Osteocyte (in vitro differentiated cells): ENCODE measurements around the gene MEX3D. TPM values are rescaled to one million over a fixed set of nuclear protein-coding genes. Genes with fewer than 3 reads are reported as not detected.

Source experiments
- DNase-seq: peaks from one replicate; pipeline ENCODE4 v3.0.0; 2021; ENCODE audit warnings: mixed read lengths; ENCODE audit not compliant: unreplicated experiment; ENCODE audit errors: extremely low spot score
- H3K27ac Mint-ChIP-seq: one replicate; pipeline ENCODE4 v1.8.0; 2021; ENCODE audit warnings: mild to moderate bottlenecking, mixed read lengths; ENCODE audit not compliant: unreplicated experiment
- H3K27me3 Mint-ChIP-seq: one replicate; pipeline ENCODE4 v1.8.0; 2021; ENCODE audit warnings: mixed read lengths; ENCODE audit not compliant: unreplicated experiment
- H3K36me3 Mint-ChIP-seq: one replicate; pipeline ENCODE4 v1.8.0; 2021; ENCODE audit warnings: mixed read lengths; ENCODE audit not compliant: unreplicated experiment
- H3K4me1 Mint-ChIP-seq: one replicate; pipeline ENCODE4 v1.8.0; 2021; ENCODE audit warnings: mixed read lengths; ENCODE audit not compliant: unreplicated experiment
- H3K4me3 Mint-ChIP-seq: one replicate; pipeline ENCODE4 v1.8.0; 2021; ENCODE audit warnings: mild to moderate bottlenecking, moderate library complexity, mixed read lengths; ENCODE audit not compliant: unreplicated experiment
- H3K9me3 Mint-ChIP-seq: one replicate; pipeline ENCODE4 v1.8.0; 2021; ENCODE audit warnings: mixed read lengths; ENCODE audit not compliant: unreplicated experiment
- total RNA-seq: library from RNA; stranded (reverse); gene quantifications from 2 replicates; pipeline ENCODE4 v1.2.1, GENCODE V29; 2021
- TF ChIP-seq, protein P1 (sequence below): fragments of 200-600 bp; sonication (generic); IDR thresholded peaks from 2 replicates; pipeline ENCODE4 v1.5.0; 2021; ENCODE audit warnings: antibody characterized with exemption, mild to moderate bottlenecking, moderate library complexity

Gene MEX3D
- total RNA-seq, 1 donor from 2014 or later: 65.5 TPM

DNA sequence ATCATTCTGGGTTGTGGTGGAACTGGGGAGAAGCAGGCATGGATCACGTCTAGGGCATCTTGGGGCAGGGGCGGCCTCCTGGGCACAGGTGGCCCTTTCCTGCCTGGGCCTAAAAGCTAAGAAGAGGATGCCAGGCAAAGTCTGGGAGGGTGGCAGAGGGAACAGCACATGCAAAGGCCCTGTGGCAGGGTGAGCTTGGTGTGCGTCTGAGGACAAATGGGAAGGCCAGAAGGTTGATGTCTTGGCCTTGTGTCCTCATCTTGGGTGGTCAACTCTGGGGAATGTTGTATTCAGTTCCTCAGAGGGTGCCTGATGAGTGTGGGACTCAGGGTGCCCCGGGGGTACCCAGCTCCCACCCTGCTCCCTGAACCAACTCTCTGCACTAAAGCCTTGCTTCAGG is 49.7 kb downstream of the MEX3D start:
- Mint-ChIP-seq H3K4me1 (peaks cover 2% of the 10 kb centered on the region), H3K9me3 (no peaks in the 10 kb centered on the region), H3K27ac (no peak overlapping the region), H3K27me3 (peaks cover 9% of the 10 kb centered on the region), H3K4me3 (no peak overlapping the region), H3K36me3 (no peaks in the 10 kb centered on the region)
- TF ChIP-seq, protein P1, sequence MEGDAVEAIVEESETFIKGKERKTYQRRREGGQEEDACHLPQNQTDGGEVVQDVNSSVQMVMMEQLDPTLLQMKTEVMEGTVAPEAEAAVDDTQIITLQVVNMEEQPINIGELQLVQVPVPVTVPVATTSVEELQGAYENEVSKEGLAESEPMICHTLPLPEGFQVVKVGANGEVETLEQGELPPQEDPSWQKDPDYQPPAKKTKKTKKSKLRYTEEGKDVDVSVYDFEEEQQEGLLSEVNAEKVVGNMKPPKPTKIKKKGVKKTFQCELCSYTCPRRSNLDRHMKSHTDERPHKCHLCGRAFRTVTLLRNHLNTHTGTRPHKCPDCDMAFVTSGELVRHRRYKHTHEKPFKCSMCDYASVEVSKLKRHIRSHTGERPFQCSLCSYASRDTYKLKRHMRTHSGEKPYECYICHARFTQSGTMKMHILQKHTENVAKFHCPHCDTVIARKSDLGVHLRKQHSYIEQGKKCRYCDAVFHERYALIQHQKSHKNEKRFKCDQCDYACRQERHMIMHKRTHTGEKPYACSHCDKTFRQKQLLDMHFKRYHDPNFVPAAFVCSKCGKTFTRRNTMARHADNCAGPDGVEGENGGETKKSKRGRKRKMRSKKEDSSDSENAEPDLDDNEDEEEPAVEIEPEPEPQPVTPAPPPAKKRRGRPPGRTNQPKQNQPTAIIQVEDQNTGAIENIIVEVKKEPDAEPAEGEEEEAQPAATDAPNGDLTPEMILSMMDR: no peak
- DNase-seq: no peak

DNA sequence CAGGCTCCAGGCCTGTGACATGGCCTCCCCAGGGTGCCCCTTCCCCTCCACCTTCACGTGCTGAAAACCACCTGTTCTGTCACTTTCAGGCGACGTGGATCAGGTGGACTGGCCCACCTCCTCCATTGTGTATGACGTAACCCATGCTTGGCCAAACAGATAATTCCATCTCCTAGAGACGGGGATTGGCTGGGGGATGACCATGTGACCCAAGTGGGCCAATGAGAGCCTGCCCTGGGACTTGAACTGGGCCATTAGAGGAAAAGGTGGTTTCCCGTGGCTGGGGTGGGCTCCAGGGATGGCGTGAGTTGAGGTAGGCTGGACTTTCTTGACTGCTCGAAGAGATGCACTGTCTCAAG is 51.8 kb downstream of the MEX3D start:
- no peak overlapping the region for H3K4me3 Mint-ChIP-seq
- no peaks in the 10 kb centered on the region for H3K9me3 Mint-ChIP-seq
- no peak for DNase-seq
- TF ChIP-seq, protein P1: no peak
- H3K4me1 Mint-ChIP-seq: peaks cover 9% of the 10 kb centered on the region
- peaks cover 3% of the 10 kb centered on the region for H3K27me3 Mint-ChIP-seq
- H3K27ac Mint-ChIP-seq: no peak overlapping the region
- no peaks in the 10 kb centered on the region for H3K36me3 Mint-ChIP-seq

DNA sequence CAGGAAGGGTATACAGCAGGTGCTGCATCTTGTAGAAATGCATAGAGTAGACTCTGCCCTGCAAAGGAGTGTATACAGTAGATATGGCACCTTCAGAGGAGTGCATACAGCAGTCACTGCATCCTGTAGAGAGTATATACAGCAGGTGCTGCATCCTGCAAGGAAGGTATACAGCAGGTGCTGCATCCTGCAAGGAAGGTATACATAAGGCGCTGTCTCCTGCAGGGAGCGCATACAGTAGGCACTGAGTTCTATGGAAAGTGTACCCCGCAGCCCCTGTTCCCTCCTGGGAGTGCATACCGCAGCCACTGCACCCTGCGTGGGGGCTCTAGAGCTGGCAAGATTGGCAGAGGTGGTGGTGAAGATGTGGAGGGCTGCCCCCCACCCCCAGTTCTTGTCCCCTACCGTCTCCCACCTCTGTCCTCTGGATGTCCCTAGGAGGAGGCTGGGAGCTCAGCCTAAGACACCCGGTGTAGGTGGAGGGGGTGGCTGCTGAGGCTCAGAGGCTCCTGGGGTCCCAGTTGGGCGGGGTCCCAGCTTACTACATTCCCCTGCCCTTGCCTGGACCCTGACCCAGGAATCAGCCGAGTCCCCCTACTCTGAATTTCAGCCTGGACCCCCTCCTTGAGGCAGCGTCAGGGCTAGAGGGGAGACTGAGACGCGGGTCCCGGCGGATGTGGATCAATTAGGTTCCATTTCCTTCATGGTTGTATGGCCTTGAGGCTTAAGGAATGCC is 53.0 kb downstream of the MEX3D start:
- TF ChIP-seq, protein P1: no peak
- H3K9me3 Mint-ChIP-seq: no peaks in the 10 kb centered on the region
- no peaks in the 10 kb centered on the region for H3K36me3 Mint-ChIP-seq
- peak; percentile 82 for DNase-seq
- no peak overlapping the region for H3K27ac Mint-ChIP-seq
- no peak overlapping the region for H3K4me3 Mint-ChIP-seq
- H3K4me1 Mint-ChIP-seq: peaks cover 9% of the 10 kb centered on the region
- H3K27me3 Mint-ChIP-seq: peaks cover 3% of the 10 kb centered on the region

DNA sequence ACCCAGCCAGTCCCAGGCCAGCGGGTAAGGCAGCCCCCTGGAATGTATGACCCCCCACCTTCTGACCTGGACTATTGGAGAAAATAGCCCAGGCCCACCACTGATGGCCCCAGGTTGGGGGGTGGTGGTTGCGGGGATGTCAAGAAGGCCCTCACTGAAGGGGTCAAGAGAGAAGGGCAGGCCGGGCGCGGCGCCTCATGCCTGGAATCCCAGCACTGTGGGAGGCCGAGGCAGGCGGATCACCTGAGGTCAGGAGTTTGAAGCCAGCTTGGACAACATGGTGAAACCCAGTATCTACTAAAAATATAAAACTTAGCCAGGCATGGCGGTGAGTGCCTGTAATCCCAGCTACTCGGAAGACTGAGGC is 53.8 kb downstream of the MEX3D start:
- TF ChIP-seq, protein P1: no peak
- Mint-ChIP-seq H3K9me3 (no peaks in the 10 kb centered on the region), H3K27ac (no peak overlapping the region), H3K36me3 (no peaks in the 10 kb centered on the region), H3K27me3 (peaks cover 3% of the 10 kb centered on the region), H3K4me1 (peaks cover 14% of the 10 kb centered on the region), H3K4me3 (no peak overlapping the region)
- DNase-seq: peak; percentile 80

DNA sequence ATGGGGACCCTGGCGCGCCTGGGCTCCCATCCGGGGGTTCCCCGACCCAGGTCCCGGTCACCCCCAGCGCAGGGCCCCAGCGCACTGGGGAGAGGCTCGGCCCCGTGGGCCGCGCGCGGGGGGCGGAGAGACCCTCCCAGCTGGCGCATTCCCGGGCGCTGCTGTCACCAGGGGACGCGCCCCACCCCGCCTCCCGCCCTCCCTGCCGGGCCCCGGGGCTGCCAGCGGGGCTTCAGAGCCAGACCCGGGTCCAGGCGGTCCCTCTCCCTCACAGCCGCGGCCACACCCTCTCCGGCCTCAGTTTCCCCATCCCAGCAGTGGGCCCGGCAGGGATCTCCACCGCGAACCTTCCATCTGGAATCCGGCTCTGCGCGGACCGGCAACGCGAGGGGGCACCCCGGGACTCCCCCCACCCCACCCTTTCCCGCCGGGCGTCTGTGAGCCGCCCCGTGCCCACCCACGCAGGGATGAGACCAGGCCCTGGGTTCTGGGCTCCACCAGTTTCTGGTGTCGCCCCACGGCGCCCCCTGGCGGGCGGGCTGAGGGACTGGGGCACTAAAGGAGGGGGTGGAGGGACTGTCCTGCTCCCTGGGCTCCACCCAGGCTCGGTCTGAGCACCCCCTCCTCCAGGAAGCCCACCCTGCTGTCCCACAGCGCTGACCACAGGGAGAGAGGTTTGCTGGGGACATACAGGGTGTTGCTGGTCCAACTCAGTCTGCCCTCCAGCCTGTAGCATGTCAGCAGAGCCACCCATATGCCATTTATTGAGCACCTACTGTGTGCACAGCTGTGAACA is 54.4 kb downstream of the MEX3D start:
- Mint-ChIP-seq H3K27ac (no peak overlapping the region), H3K9me3 (no peaks in the 10 kb centered on the region), H3K27me3 (peaks cover 3% of the 10 kb centered on the region), H3K4me1 (peaks cover 14% of the 10 kb centered on the region), H3K4me3 (peak overlapping the region; percentile 6), H3K36me3 (no peaks in the 10 kb centered on the region)
- DNase-seq: peak; percentile 84
- TF ChIP-seq, protein P1: peak; percentile 68
